ENCODE data around the gene TTC32.
"Not testable (repeated sequence)": the region's sequence is repeated elsewhere in the genome, so short reads cannot be mapped to it uniquely, and the experiment has no call there.

The TTC32 gene

DNA sequence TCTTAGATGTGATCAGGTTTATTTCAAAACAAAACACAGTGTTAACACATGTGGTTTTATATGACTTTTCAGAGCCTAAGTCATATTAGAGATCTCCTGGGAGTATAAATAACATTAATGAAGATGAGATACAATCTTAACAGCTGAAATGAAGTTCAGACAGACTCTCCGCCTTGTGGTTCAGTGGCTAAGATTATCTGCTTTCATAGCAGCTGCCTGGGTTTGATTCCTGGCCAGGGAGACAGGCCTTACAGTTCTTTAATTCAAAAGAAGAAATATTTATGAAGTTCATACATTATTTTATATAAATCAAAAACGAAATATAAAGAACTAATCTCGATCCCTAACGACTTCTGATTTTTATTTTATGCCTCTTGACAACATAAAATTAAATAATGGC, 35.2 kb upstream of the TTC32 start:
- CTCF ChIA-PET: no interaction called here
- peaks cover 21 to 59% (median 26%) of the 10 kb centered on the region in 4 experiments for H3K36me3 ChIP-seq (ENCODE audit: control insufficient read depth in 4 of 4, insufficient read depth in 4 of 4, low read length in 3 of 4)

DNA sequence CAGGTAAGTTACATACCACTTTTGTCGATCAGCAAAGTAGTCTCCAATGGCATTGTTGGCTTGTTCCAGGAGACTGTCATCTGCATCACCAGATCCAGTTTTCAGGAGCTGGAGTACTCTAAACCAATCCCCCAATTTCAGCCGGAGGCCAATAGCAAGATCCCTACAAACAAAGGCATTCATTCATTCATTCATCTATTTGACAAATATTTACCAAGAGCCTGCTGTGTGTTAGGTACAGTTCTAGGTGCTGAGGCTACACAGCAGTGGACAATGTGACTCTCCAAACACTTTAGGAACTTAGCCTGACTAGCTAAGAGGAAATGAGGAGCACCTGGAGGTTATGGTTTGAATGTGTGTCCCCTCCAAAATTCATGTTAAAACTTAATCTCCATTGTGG, 34.4 kb upstream of the TTC32 start:
- Histone ChIP-seq H3K36me3 (ENCODE audit: control insufficient read depth in 4 of 4, insufficient read depth in 4 of 4, low read length in 3 of 4) (peaks cover 21 to 62% (median 26%) of the 10 kb centered on the region in 4 experiments), H3K4me1 (ENCODE audit: control extremely low read depth in 1 of 4, control insufficient read depth in 4 of 4, insufficient read depth in 4 of 4, low read length in 3 of 4) (no peaks in the 10 kb centered on the region), H3K27me3 (replicated peaks in 2 of 5; ENCODE audit: control insufficient read depth in 4 of 5, insufficient read depth in 5 of 5, low read length in 4 of 5) (no peaks in the 10 kb centered on the region), H3K4me3 (ENCODE audit: control insufficient read depth in 1 of 7, extremely low read depth in 1 of 7, insufficient read depth in 4 of 7, low read depth in 2 of 7, low read length in 6 of 7) (no peak overlapping the region), H3K9me3 (ENCODE audit: control extremely low read depth in 1 of 5, control insufficient read depth in 4 of 5, insufficient read depth in 2 of 5, low read depth in 1 of 5, low read length in 4 of 5) (peaks cover 0 to 1% (median 0%) of the 10 kb centered on the region in 5 experiments), H3K27ac (ENCODE audit: insufficient read depth in 1 of 2, low read depth in 1 of 2, low read length in 2 of 2, poor library complexity in 1 of 2, severe bottlenecking in 2 of 2) (no peak overlapping the region)
- POLR2A ChIA-PET: no interaction called here
- DNase-seq: no peak
- CTCF ChIA-PET: no interaction called here
- WGBS (ENCODE audit: insufficient coverage): 100% methylated on average over 2 of the region's 2 CpGs

More for the DNA sequence above, 35.2 kb upstream of the TTC32 start:
- Histone ChIP-seq H3K4me3 (ENCODE audit: control insufficient read depth in 1 of 7, extremely low read depth in 1 of 7, insufficient read depth in 4 of 7, low read depth in 2 of 7, low read length in 6 of 7) (no peak overlapping the region), H3K27ac (ENCODE audit: insufficient read depth in 1 of 2, low read depth in 1 of 2, low read length in 2 of 2, poor library complexity in 1 of 2, severe bottlenecking in 2 of 2) (no peak overlapping the region), H3K4me1 (ENCODE audit: control extremely low read depth in 1 of 4, control insufficient read depth in 4 of 4, insufficient read depth in 4 of 4, low read length in 3 of 4) (no peaks in the 10 kb centered on the region), H3K27me3 (replicated peaks in 2 of 5; ENCODE audit: control insufficient read depth in 4 of 5, insufficient read depth in 5 of 5, low read length in 4 of 5) (no peaks in the 10 kb centered on the region), H3K9me3 (ENCODE audit: control extremely low read depth in 1 of 5, control insufficient read depth in 4 of 5, insufficient read depth in 2 of 5, low read depth in 1 of 5, low read length in 4 of 5) (no peaks in the 10 kb centered on the region)
- peak; percentile 2 to 12 (median 10) for DNase-seq
- POLR2A ChIA-PET: no interaction called here
- WGBS (ENCODE audit: insufficient coverage): 100% methylated on average over 1 of the region's 4 CpGs

DNA sequence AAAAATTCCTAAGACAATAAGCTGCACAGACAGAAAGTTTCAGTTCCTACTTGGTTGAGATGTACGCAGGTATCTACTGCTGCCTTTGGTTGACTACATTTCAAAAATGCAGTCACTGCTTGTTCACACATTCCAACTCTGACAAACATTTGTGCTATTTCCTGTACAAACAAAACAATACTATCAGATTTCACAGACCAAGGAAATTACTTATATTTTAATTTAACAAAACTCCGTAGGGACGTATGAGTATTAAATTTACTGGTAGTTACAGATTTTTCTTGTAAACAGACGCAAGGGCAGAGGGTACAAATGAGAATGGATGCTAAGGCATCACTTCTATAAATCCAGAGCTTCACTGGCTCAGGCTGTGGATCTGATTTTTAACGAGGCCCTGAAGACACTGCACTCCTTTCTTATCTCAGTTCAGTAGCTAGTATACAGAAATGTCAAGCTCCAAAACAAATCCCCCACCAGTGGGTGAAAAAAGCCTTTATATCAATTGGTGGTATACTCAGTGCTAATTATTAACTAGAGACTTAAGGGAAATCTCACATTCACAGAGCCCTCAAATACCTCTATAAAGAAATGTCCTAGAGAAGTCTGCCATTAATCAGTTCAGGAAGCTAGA, 31.7 kb upstream of the TTC32 start:
- POLR2A ChIA-PET: no interaction called here
- no peak overlapping the region for H3K27ac ChIP-seq (ENCODE audit: insufficient read depth in 1 of 2, low read depth in 1 of 2, low read length in 2 of 2, poor library complexity in 1 of 2, severe bottlenecking in 2 of 2)
- no peaks in the 10 kb centered on the region for H3K27me3 ChIP-seq (replicated peaks in 2 of 5; ENCODE audit: control insufficient read depth in 4 of 5, insufficient read depth in 5 of 5, low read length in 4 of 5)
- DNase-seq: no peak
- peaks cover 31 to 80% (median 38%) of the 10 kb centered on the region in 4 experiments for H3K36me3 ChIP-seq (ENCODE audit: control insufficient read depth in 4 of 4, insufficient read depth in 4 of 4, low read length in 3 of 4)
- CTCF ChIA-PET: no interaction called here
- H3K4me1 ChIP-seq (ENCODE audit: control extremely low read depth in 1 of 4, control insufficient read depth in 4 of 4, insufficient read depth in 4 of 4, low read length in 3 of 4): no peaks in the 10 kb centered on the region
- WGBS (ENCODE audit: insufficient coverage): 94% methylated on average over 3 of the region's 5 CpGs
- H3K4me3 ChIP-seq (ENCODE audit: control insufficient read depth in 1 of 7, extremely low read depth in 1 of 7, insufficient read depth in 4 of 7, low read depth in 2 of 7, low read length in 6 of 7): no peak overlapping the region
- peaks cover 2 to 13% (median 7%) of the 10 kb centered on the region in 5 experiments for H3K9me3 ChIP-seq (ENCODE audit: control extremely low read depth in 1 of 5, control insufficient read depth in 4 of 5, insufficient read depth in 2 of 5, low read depth in 1 of 5, low read length in 4 of 5)

DNA sequence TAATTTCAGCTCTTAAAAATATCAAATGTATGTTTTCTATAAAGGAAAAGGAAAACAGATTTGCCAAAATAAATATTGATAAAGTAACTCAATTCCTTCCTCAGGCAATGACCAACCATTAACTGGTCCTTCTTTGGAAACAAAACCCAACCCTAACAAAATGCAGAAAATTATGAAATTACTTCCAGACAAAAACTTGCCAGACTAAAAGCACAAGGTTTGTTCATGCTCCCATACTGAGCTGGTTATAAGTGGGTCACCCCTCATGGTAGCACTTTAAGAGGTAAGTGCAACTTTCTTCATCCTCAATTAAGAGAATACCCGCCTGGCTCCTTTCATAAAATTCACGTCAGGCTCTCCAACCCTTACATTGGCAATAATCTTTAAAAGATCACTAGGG, 31.1 kb upstream of the TTC32 start:
- Histone ChIP-seq H3K9me3 (ENCODE audit: control extremely low read depth in 1 of 5, control insufficient read depth in 4 of 5, insufficient read depth in 2 of 5, low read depth in 1 of 5, low read length in 4 of 5) (peaks cover 2 to 17% (median 8%) of the 10 kb centered on the region in 5 experiments), H3K27ac (ENCODE audit: insufficient read depth in 1 of 2, low read depth in 1 of 2, low read length in 2 of 2, poor library complexity in 1 of 2, severe bottlenecking in 2 of 2) (no peak overlapping the region), H3K4me3 (ENCODE audit: control insufficient read depth in 1 of 7, extremely low read depth in 1 of 7, insufficient read depth in 4 of 7, low read depth in 2 of 7, low read length in 6 of 7) (no peak overlapping the region), H3K36me3 (ENCODE audit: control insufficient read depth in 4 of 4, insufficient read depth in 4 of 4, low read length in 3 of 4) (peaks cover 31 to 81% (median 35%) of the 10 kb centered on the region in 4 experiments), H3K27me3 (replicated peaks in 2 of 5; ENCODE audit: control insufficient read depth in 4 of 5, insufficient read depth in 5 of 5, low read length in 4 of 5) (no peaks in the 10 kb centered on the region), H3K4me1 (ENCODE audit: control extremely low read depth in 1 of 4, control insufficient read depth in 4 of 4, insufficient read depth in 4 of 4, low read length in 3 of 4) (no peaks in the 10 kb centered on the region)
- 100% methylated on average over 2 of the region's 2 CpGs for WGBS (ENCODE audit: insufficient coverage)
- ChIA-PET POLR2A (no interaction called here), CTCF (no interaction called here)
- DNase-seq: no peak

DNA sequence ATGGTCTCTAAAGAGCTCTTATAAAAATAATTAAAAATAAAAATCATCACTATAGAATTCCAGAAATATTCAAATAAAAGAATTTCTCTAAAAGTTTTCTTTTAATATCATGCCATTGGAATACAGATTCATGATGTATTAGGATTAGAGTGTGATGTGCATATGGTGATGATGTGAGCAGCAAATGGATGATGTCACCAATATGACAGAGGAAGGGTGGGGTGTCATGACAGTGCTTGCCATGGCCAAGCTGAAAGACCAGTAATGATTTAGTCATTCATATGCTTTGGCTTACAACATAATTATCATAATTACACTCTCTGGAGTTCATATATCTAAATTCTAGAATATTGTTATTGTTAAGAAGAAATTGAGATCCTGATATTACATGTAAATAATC, 27.4 kb upstream of the TTC32 start:
- no peaks in the 10 kb centered on the region for H3K27me3 ChIP-seq (replicated peaks in 2 of 5; ENCODE audit: control insufficient read depth in 4 of 5, insufficient read depth in 5 of 5, low read length in 4 of 5)
- CTCF ChIA-PET: interaction anchor here (1.1 to 1.8 kb wide), 2 partner anchors 15 to 86 kb away, joined by 3 to 4 read pairs; no protein-coding TSS in a partner anchor
- no peaks in the 10 kb centered on the region for H3K4me1 ChIP-seq (ENCODE audit: control extremely low read depth in 1 of 4, control insufficient read depth in 4 of 4, insufficient read depth in 4 of 4, low read length in 3 of 4)
- H3K4me3 ChIP-seq (ENCODE audit: control insufficient read depth in 1 of 7, extremely low read depth in 1 of 7, insufficient read depth in 4 of 7, low read depth in 2 of 7, low read length in 6 of 7): no peak overlapping the region
- H3K27ac ChIP-seq (ENCODE audit: insufficient read depth in 1 of 2, low read depth in 1 of 2, low read length in 2 of 2, poor library complexity in 1 of 2, severe bottlenecking in 2 of 2): no peak overlapping the region
- peaks cover 19 to 79% (median 20%) of the 10 kb centered on the region in 4 experiments for H3K36me3 ChIP-seq (ENCODE audit: control insufficient read depth in 4 of 4, insufficient read depth in 4 of 4, low read length in 3 of 4)
- H3K9me3 ChIP-seq (ENCODE audit: control extremely low read depth in 1 of 5, control insufficient read depth in 4 of 5, insufficient read depth in 2 of 5, low read depth in 1 of 5, low read length in 4 of 5): peaks cover 7 to 31% (median 9%) of the 10 kb centered on the region in 5 experiments
- POLR2A ChIA-PET: no interaction called here
- DNase-seq: no peak

DNA sequence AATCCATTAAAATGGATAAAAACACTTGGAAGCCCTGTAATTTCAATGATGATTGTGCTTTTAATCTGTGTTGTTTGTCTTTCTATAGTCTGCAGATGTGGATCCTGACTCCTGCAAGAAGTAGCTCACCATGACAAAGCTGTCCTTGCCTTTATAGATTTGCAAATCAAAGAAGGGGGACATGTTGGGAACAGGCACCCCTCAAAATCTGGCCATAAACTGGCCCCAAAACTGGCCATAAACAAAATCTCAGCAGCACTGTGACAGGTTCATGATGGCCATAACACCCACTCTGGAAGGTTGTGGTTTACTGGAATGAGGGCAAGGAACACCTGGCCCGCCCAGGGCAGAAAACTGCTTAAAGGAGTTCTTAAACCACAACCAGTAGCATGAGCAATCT, 26.0 kb upstream of the TTC32 start:
- Histone ChIP-seq H3K9me3 (ENCODE audit: control extremely low read depth in 1 of 5, control insufficient read depth in 4 of 5, insufficient read depth in 2 of 5, low read depth in 1 of 5, low read length in 4 of 5) (peaks cover 7 to 31% (median 9%) of the 10 kb centered on the region in 5 experiments), H3K36me3 (ENCODE audit: control insufficient read depth in 4 of 4, insufficient read depth in 4 of 4, low read length in 3 of 4) (peaks cover 15 to 76% (median 21%) of the 10 kb centered on the region in 4 experiments)
- CTCF ChIA-PET: interaction anchor here (1.2 kb wide), 1 partner anchor 24 kb away, joined by 3 read pairs; no protein-coding TSS in a partner anchor
- DNase-seq: peak in 2 of 3 donors; percentile 13 to 23
- H3K4me1 ChIP-seq (ENCODE audit: control extremely low read depth in 1 of 4, control insufficient read depth in 4 of 4, insufficient read depth in 4 of 4, low read length in 3 of 4); H3K27ac ChIP-seq (ENCODE audit: insufficient read depth in 1 of 2, low read depth in 1 of 2, low read length in 2 of 2, poor library complexity in 1 of 2, severe bottlenecking in 2 of 2); POLR2A ChIA-PET; H3K4me3 ChIP-seq (ENCODE audit: control insufficient read depth in 1 of 7, extremely low read depth in 1 of 7, insufficient read depth in 4 of 7, low read depth in 2 of 7, low read length in 6 of 7); H3K27me3 ChIP-seq (replicated peaks in 2 of 5; ENCODE audit: control insufficient read depth in 4 of 5, insufficient read depth in 5 of 5, low read length in 4 of 5): not testable (repeated sequence)
- WGBS (ENCODE audit: insufficient coverage): 100% methylated on average over 1 of the region's 1 CpG

DNA sequence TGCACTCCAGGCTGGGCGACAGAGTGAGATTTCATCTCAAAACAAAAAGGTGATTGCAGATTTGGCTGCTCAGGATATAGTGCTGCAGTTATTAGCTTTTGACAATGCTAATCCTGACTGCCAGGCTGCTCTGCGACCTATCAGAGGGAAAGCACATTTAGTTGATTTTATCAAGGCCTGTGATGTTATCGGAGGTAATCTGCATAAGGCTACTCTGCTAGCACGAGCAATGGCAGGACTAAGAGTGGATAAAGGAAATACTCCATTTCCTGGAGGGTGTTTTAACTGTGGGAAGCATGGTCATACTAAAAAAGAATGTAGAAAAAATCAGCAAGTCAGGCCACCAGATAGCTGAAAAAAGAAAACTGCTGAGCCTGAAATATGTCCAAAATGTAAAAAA, 22.7 kb upstream of the TTC32 start:
- Histone ChIP-seq H3K36me3 (ENCODE audit: control insufficient read depth in 4 of 4, insufficient read depth in 4 of 4, low read length in 3 of 4) (peaks cover 8 to 54% (median 13%) of the 10 kb centered on the region in 4 experiments), H3K9me3 (ENCODE audit: control extremely low read depth in 1 of 5, control insufficient read depth in 4 of 5, insufficient read depth in 2 of 5, low read depth in 1 of 5, low read length in 4 of 5) (peaks cover 3 to 25% (median 6%) of the 10 kb centered on the region in 5 experiments)
- CTCF ChIA-PET; H3K4me3 ChIP-seq (ENCODE audit: control insufficient read depth in 1 of 7, extremely low read depth in 1 of 7, insufficient read depth in 4 of 7, low read depth in 2 of 7, low read length in 6 of 7); H3K4me1 ChIP-seq (ENCODE audit: control extremely low read depth in 1 of 4, control insufficient read depth in 4 of 4, insufficient read depth in 4 of 4, low read length in 3 of 4); H3K27me3 ChIP-seq (replicated peaks in 2 of 5; ENCODE audit: control insufficient read depth in 4 of 5, insufficient read depth in 5 of 5, low read length in 4 of 5); H3K27ac ChIP-seq (ENCODE audit: insufficient read depth in 1 of 2, low read depth in 1 of 2, low read length in 2 of 2, poor library complexity in 1 of 2, severe bottlenecking in 2 of 2); DNase-seq; POLR2A ChIA-PET: not testable (repeated sequence)
- 80% methylated on average over 3 of the region's 4 CpGs for WGBS (ENCODE audit: insufficient coverage)
